ENCODE measurements around the gene TTC7B. TPM values are rescaled to one million over a fixed set of nuclear protein-coding genes. Genes with fewer than 3 reads are reported as not detected.

TTC7B gene
- total and polyA plus RNA-seq, 2 of the 8 experiments (the other 6 are each of a cell fraction or from before 2014, with no cell fraction given): 23.7 to 34.0 TPM

DNA sequence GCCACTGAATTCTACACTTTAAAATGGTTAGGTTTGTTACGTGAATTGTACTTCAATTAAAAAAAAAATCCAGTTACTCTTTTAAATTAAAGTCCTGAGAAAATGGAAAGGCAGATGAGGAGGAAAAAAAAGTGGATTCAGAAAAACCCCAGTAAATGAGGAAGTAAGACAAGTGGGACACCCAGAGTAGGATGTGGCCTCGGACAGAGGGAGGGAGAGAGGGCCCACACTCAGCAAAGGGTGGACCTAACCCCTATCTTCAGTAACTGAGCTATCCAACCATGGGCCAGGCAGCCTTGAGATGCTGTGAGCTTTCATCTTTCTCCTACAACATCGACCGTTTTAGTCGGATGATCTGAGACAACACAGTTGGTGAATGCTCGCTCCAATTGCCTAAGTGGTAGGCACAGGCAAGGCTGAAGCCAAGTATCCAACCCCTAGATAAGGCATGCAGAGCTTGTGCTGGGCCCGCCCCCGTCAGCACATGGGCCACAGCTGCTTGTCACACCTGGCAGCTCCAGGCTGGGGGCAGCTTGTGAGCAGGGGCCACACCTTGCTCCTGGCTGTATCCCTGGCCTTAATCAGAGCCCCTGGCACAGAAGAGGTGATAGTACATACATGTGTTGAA is 142.1 kb downstream of the TTC7B start (continued):
- TF ChIP-seq CHD7 (IDR thresholded peaks at IDR 0.05; ENCODE audit: insufficient replicate concordance, low read length) (no peak), MAX (IDR thresholded peaks at IDR 0.05) (peak; percentile 30; the same call in 1 of the 2 replicates)
